GM12891 (cell line): ENCODE data around the gene FSTL1.
A peak's percentile ranks its signal among the peaks of the same experiment; 100 is the strongest.

Experiments
- DNase-seq: peaks from one replicate; pipeline ENCODE4 v3.0.0; 2011; ENCODE audit warnings: low spot score; ENCODE audit not compliant: insufficient read length
- FAIRE-seq: peaks from 2 replicates; lab custom pipeline; 2011; peaks lifted over from hg19 to GRCh38; lab: Jason Lieb, UNC
- PAX5 ChIP-seq: IDR thresholded peaks from 2 replicates; pipeline ENCODE4 v1.6.1; 2011; ENCODE audit warnings: low read length, moderate library complexity, mild to moderate bottlenecking; ENCODE audit not compliant: insufficient read depth, severe bottlenecking
- POLR2A ChIP-seq: IDR thresholded peaks from 2 replicates; pipeline ENCODE4 v1.6.1; 2011; ENCODE audit warnings: low read depth, low read length, control low read depth
- POLR2AphosphoS5 ChIP-seq: IDR thresholded peaks from 2 replicates; pipeline ENCODE4 v1.6.1; 2011; ENCODE audit warnings: low read depth, low read length, control low read depth
- POU2F2 ChIP-seq: IDR thresholded peaks from 2 replicates; pipeline ENCODE4 v1.6.1; 2011; ENCODE audit warnings: low read depth, mild to moderate bottlenecking, control low read depth, low read length, moderate library complexity
- SPI1 ChIP-seq: IDR thresholded peaks from 2 replicates; pipeline ENCODE4 v1.6.1; 2011; ENCODE audit warnings: low read depth, low read length, control low read depth
- TAF1 ChIP-seq: IDR thresholded peaks from 2 replicates; pipeline ENCODE4 v1.6.1; 2011; ENCODE audit warnings: low read depth, low read length, control low read depth

The FSTL1 gene

GRCh38 chr3:120418866-120419490 lies 31.8 kb downstream of the FSTL1 start:
- peak; percentile 23 for DNase-seq
- no peak for TF ChIP-seq POU2F2
- no peak for TF ChIP-seq POLR2A
- TF ChIP-seq TAF1 = no peak
- TF ChIP-seq SPI1 = no peak
- no peak for TF ChIP-seq PAX5
- no peak for TF ChIP-seq POLR2AphosphoS5
- peak; percentile 77 for FAIRE-seq

- TF ChIP-seq TAF1 = no peak
- TF ChIP-seq POLR2A = no peak
- no peak for TF ChIP-seq POLR2AphosphoS5
- TF ChIP-seq PAX5 = no peak
- no peak for TF ChIP-seq POU2F2
- no peak for TF ChIP-seq SPI1
- no peak for FAIRE-seq
- DNase-seq = no peak
Observed at GRCh38 chr3:120418446-120418845, 32.3 kb downstream of the FSTL1 start.

- DNase-seq (peak; percentile 77), FAIRE-seq (peak; percentile 90)
- no peak for TF ChIP-seq PAX5
Observed at GRCh38 chr3:120417272-120417911, 33.4 kb downstream of the FSTL1 start.

GRCh38 chr3:120416868-120417267 lies 33.9 kb downstream of the FSTL1 start:
- peak; percentile 26 for DNase-seq
- FAIRE-seq = no peak
- no peak for TF ChIP-seq POLR2AphosphoS5
- no peak for TF ChIP-seq PAX5
- no peak for TF ChIP-seq POU2F2
- no peak for TF ChIP-seq TAF1
- TF ChIP-seq POLR2A = no peak
- TF ChIP-seq SPI1 = no peak

GRCh38 chr3:120415756-120416155 lies 35.0 kb downstream of the FSTL1 start:
- TF ChIP-seq TAF1 (no peak), POU2F2 (no peak), PAX5 (no peak), POLR2AphosphoS5 (no peak), SPI1 (no peak), POLR2A (no peak)
- no peak for DNase-seq
- no peak for FAIRE-seq

- FAIRE-seq (no peak), DNase-seq (no peak)
- TF ChIP-seq POLR2A (no peak), TAF1 (no peak), PAX5 (no peak), POLR2AphosphoS5 (no peak), POU2F2 (no peak), SPI1 (no peak)
Observed at GRCh38 chr3:120410541-120410940, 40.3 kb downstream of the FSTL1 start.

GRCh38 chr3:120410116-120410515 lies 40.7 kb downstream of the FSTL1 start:
- no peak for FAIRE-seq
- TF ChIP-seq PAX5 (no peak), POLR2A (no peak), SPI1 (no peak), POU2F2 (no peak), POLR2AphosphoS5 (no peak), TAF1 (no peak)
- no peak for DNase-seq

GRCh38 chr3:120407508-120408287 lies 43.1 kb downstream of the FSTL1 start:
- TF ChIP-seq SPI1 (no peak), POU2F2 (no peak), TAF1 (no peak), POLR2AphosphoS5 (no peak), PAX5 (no peak), POLR2A (no peak)
- no peak for DNase-seq
- FAIRE-seq = no peak

- FAIRE-seq (no peak), DNase-seq (no peak)
- TF ChIP-seq SPI1 (no peak), POLR2AphosphoS5 (no peak), POU2F2 (no peak), TAF1 (no peak), PAX5 (no peak), POLR2A (no peak)
Observed at GRCh38 chr3:120404876-120405275, 45.9 kb downstream of the FSTL1 start.
